Activated gamma-delta T cell treated with Interleukin-2 at 50 U/mL for 16 hours (primary cell): ENCODE measurements around the gene OR2T6.
"Not testable (repeated sequence)": the region's sequence is repeated elsewhere in the genome, so short reads cannot be mapped to it uniquely, and the experiment has no call there.

Experiments used
- DNase-seq: peaks from one replicate; pipeline ENCODE4 v3.0.0-alpha.2; 2020

The OR2T6 gene, protein sequence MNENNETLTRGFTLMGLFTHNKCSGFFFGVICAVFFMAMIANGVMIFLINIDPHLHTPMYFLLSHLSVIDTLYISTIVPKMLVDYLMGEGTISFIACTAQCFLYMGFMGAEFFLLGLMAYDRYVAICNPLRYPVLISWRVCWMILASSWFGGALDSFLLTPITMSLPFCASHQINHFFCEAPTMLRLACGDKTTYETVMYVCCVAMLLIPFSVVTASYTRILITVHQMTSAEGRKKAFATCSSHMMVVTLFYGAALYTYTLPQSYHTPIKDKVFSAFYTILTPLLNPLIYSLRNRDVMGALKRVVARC

GRCh38 chr1:248375446-248375845 is at the start of gene OR2T6:
Gene OR2T6 (plus strand): TSS chr1:248375746. CDS start chr1:248387609, 11,863 bp downstream.
- DNase-seq = no peak

DNA sequence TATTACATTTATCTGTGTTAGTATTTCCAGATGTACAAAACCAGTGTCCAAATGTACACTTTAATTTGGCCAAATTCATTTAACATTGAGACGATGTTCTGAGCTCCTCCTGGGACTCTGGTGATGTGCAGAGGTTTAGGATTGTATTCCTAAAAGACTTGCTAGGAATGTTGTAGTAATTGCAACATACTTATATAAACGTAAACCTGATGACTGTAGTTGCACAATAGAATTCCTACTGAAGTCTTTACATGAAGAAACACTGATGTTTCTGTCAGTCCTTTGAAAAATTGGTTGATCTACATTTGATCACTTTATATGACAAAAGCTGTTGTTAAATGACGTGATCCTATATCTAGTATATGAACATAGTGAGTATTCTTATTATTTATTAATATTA is 32.1 kb upstream of the OR2T6 start:
- DNase-seq = no peak

GRCh38 chr1:248348475-248348874 is 27.1 kb upstream of the OR2T6 start, which contains the start of gene OR14C36:
Gene OR14C36 (plus strand): TSS chr1:248348775. CDS start chr1:248348775, 0 bp downstream.
- no peak for DNase-seq

- no peak for DNase-seq
These were observed 16.1 kb upstream of the OR2T6 start for GRCh38 chr1:248359415-248359814.

- no peak for DNase-seq
These were observed 14.3 kb upstream of the OR2T6 start, which contains the start of gene OR2T4 for GRCh38 chr1:248361121-248361715. Gene OR2T4 (plus strand): TSS chr1:248361665. CDS start chr1:248361665, 0 bp downstream.

DNA sequence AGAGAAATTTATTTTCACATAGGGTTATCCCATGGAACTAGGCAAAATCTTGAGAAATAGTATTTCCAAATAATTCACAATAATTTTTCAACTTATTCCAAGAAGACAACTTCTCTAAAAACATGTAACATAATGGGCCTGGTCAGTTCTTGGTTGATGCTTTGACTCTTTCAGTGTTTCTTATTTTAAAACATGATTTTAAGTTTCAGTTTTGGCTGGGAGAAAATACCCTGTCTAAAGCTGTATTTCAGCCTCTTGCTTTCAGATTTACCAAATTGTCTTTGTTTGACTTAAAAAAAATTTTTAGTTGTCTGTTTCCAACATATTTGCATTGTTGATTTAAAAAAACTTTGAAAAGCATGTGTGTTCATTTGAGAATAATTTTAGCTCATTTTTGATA is 8.9 kb upstream of the OR2T6 start:
- no peak for DNase-seq

DNA sequence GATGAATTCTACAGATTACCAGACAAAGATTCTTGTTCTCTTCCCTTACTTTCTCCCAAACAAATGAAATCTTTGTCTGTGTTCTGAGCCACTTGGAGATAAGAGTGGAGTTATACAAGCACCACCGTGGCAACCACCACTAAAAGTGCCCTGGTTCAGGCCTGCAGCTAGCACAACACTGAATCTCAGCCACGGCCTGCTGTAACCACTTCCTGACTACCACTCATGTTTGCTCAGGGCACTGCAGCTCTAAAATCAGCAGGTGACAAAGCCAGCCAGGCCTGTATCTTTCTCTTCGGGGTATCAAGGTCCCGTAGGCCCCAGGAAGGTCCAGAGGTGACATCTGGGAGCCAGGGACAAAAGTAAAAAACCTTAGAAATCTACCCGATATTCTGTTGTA is 3.2 kb upstream of the OR2T6 start:
- DNase-seq = no peak

- no peak for DNase-seq
These were observed 1.8 kb upstream of the OR2T6 start for GRCh38 chr1:248373761-248374160.

GRCh38 chr1:248376916-248377315 is 1.4 kb downstream of the OR2T6 start:
- DNase-seq = no peak

DNA sequence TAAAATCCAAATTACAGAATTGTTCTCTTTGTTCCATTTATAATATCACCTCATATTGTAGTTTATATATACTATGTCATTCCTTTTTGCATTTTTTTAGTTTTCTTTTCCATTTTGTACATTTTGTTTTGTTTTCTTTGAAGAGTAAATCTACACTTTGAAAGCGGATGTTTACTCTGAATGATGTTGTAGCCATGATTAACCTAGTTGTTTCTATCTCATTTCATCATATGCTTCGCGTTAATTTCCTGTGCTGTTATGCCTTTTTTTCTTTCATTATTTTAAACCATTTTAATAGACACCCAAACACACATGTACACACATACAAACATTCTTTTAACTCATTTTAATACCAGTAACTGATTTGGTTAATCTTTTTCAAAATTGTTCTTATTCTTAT is 5.3 kb downstream of the OR2T6 start:
- DNase-seq = no peak

- no peak for DNase-seq
These were observed 12.9 kb downstream of the OR2T6 start for GRCh38 chr1:248388426-248388825.

DNA sequence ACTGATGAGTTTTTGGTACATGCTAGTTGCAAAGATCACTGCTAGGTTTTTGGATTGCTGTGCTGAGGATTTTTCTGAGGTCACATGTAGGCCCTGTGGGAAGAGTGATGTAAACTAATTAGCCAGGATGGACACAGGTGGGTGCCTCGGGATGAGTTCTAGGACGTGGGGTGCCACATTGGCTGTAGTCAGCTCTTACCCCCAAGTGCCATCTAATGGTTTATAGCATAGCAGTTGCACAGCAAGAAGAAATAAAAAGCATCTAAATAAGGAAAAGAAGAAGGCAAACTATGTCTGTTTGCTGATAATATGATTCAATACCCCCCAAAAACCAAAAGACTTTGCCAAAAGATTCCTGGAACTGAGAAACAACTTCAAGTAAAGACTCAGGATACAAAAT is 17.5 kb downstream of the OR2T6 start:
- no peak for DNase-seq

DNA sequence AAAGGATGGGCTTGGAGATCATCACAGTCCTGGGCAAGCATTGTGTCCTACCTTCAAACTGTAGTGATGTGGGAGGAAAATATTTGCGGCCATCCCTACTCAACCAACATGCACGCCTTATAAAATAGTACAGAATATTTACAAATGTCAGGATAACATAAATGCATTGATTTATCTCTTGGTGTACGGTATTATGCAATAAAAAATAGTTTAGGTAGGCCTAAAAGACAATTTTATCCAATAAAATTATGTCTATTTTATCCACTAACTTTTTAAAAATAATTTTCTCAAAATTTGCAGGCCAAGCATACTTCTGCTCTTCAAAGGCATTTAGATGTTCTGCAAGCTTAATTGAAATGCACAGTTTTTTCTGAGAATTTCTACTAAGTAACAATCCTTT is 27.2 kb downstream of the OR2T6 start, which contains the start of gene OR2T1:
OR2T1 (plus strand) TSS at position 301 of the 400 bp plus-strand sequence. CDS start 3,100 bp downstream, outside the sequence.
- DNase-seq = no peak

DNA sequence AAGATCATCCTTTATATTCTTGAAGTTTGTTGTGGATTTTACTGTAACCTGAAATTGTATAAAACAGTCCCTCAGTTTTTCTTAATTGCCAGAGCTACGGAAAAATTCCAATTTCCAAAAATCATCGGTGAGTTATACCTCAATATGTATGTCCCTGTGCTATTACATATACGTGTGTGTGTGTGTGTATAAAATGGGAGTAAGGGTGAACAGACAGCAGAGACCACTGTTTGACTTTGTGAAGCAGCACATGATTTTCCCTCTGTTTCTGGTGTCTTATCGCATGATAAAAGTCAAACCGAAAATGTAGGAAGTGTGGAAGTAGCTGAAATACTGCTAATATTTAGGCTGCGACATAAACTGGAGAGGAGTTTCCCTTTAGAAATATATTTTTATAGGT is 28.5 kb downstream of the OR2T6 start:
- no peak for DNase-seq

DNA sequence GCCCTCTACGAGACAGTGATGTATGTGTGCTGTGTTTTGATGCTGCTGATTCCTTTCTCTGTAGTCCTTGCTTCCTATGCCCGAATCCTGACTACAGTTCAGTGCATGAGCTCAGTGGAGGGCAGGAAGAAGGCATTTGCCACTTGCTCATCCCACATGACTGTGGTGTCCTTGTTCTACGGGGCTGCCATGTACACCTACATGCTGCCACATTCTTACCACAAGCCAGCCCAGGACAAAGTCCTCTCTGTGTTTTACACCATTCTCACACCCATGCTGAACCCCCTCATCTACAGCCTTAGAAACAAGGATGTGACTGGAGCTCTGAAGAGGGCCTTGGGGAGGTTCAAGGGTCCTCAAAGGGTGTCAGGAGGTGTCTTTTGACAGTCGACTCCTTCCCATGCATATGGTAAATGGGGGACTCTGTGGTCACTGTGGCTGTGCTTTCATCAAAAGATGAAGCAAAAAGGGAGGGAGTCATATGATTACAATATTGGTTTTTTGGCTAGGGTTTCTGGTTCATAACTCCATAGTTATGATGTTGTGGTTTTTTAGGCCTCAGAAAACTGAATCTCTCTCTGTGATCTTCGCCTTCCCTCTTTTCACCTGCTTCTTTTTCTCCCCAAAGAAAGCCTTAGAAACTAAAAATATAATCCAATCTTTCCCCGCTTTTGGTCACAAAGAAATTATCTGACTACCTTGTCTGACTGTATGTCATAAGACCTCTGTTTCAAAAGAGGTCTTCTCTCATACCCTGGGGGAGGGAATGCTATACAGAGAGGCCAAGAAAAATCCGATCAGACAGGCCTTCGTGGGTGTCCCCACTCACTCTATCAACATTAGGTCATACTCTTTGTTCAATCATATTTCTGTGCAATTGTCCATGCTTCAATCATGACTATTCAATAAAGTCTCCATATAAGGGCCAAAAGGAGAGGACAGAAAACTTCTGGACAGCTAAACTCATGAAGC is 31.5 kb downstream of the OR2T6 start:
- no peak for DNase-seq

- no peak for DNase-seq
These were observed 40.7 kb downstream of the OR2T6 start for GRCh38 chr1:248416226-248416625.

DNA sequence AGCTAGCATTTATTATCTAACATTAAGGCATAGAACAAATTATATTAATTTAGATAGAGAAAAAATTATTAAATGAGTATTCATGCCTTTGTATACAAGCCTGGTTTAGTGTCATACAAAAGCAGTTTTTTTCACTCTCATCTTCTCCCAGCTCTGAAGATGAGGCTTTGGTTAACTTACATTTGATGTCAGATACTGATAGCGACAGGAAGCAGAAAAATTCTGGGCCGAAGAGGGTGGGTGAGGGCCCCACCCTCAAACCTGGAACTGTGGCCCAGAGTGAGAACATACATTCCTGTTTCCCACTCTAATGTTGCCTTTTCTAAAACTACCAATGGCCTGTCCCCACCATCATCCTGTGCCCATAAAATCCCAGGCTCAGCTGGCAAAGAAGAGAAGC is 42.3 kb downstream of the OR2T6 start:
- no peak for DNase-seq

DNA sequence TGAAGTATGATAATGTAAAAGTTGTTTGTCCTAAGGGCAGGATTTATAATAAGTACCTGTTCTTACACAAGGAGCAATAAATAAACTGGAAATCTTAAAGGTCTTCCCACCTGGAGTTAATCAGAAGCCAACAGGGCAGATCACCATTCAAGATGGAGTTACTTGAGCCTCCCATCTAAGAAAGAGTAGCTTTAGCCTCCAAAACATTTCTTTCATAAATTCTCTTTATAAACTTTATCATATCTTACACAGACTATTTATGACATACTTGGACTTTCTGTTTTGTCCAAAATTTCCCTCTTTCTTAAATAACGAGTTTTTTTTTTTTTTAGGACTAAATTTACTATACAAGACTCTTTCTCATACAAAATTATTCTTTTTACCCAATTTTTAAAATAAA is 45.8 kb downstream of the OR2T6 start:
- DNase-seq = no peak

GRCh38 chr1:248427526-248428191 is 52.1 kb downstream of the OR2T6 start:
- DNase-seq = not testable (repeated sequence)

DNA sequence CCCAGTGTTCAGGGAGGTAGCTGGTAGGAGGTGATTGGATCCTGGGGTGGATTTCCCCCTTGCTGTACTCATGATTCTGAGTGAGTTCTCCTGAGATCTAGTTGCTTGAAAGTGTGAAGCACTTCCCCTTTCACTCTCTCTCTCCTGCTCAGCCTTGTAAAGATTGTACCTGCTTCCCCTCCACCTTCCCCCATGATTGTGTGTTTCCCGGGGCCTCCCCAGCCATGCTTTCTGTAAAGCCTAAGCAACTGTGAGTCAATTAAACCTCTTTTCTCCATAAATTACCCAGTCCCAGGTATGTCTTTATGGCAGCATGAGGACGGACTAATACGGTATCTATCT is 52.6 kb downstream of the OR2T6 start:
- not testable (repeated sequence) for DNase-seq

GRCh38 chr1:248431683-248432082 is 56.1 kb downstream of the OR2T6 start:
- DNase-seq = not testable (repeated sequence)

GRCh38 chr1:248432201-248432600 is 56.7 kb downstream of the OR2T6 start:
- DNase-seq = not testable (repeated sequence)
